Measurements from ENCODE around the gene RPS6KA3. TPM values are rescaled to one million over a fixed set of nuclear protein-coding genes. Genes with fewer than 3 reads are reported as not detected.

RPS6KA3 gene
- total and polyA plus RNA-seq, 9 of the 15 experiments (the other 6 are each of a cell fraction or from before 2014, with no cell fraction given): 10.9 to 61.9 (median 37.4) TPM

DNA sequence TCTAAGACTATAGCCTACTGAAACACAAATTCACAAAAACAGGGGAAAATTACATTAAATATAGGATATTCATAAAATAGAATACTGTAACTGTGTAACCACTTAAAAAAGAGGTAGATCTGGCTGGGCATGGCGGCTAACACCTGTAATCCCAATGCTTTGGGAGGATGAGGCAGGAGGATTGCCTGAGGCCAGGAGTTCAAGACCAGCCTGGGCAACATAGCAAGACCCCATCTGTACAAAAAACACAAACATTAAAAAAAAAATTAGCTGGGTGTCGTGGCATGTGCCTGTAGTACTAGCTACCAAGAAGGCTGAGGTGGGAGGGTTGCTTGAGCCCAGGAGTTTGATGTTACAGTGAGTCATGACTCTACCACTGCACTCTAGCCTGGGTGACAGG is 33.4 kb downstream of the RPS6KA3 start:
- Histone ChIP-seq H3K27ac (ENCODE audit: extremely low read depth, low read depth, low read length) (no peak overlapping the region), H3K4me3 (no peak overlapping the region), H2AFZ (ENCODE audit: low read depth, low read length) (no peak overlapping the region), H3K36me3 (ENCODE audit: control insufficient read depth, insufficient read depth, low read length) (peaks cover 26% of the 10 kb centered on the region; the same call in 2 of the 3 replicates), H3K9me3 (replicated peaks; ENCODE audit: control insufficient read depth, insufficient read depth, low read depth, low read length) (no peaks in the 10 kb centered on the region), H4K20me1 (replicated peaks; ENCODE audit: control insufficient read depth, insufficient read depth, low read length) (no peaks in the 10 kb centered on the region), H3K9me1 (ENCODE audit: control insufficient read depth, insufficient read depth, low read length) (no peaks in the 10 kb centered on the region), H3K79me2 (ENCODE audit: control insufficient read depth, insufficient read depth, low read length) (peaks cover 14% of the 10 kb centered on the region; the same call in 1 of the 3 replicates), H3K27me3 (ENCODE audit: control insufficient read depth in 2 of 2, insufficient read depth in 2 of 2, low read length in 2 of 2) (no peaks in the 10 kb centered on the region), H3K4me1 (replicated peaks in 1 of 2; ENCODE audit: control insufficient read depth in 2 of 2, insufficient read depth in 2 of 2, low read length in 2 of 2) (no peaks in the 10 kb centered on the region), H3K9ac (ENCODE audit: insufficient read depth in 1 of 2, low read depth in 2 of 2, low read length in 2 of 2) (no peak overlapping the region), H3K4me2 (ENCODE audit: insufficient read depth, low read length) (no peak overlapping the region)
- ChIA-PET CTCF (ENCODE audit: low intra/inter-chr PET ratio) (no interaction called here), POLR2A (no interaction called here)
- intact Hi-C loops (cut with micrococcal nuclease) (no loop called here), in situ Hi-C loops (cut with MboI) (no loop called here)
- DNase-seq (ENCODE audit: extremely low read depth in 1 of 4, low spot score in 3 of 4) (no peak), ATAC-seq (no peak), FAIRE-seq (no peak)
- WGBS (ENCODE audit: insufficient coverage, low coverage, missing lambda C conversion rate): 94% methylated on average over 2 of the region's 2 CpGs
- BruUV-seq (replicated peaks): no TSS peak
- TF ChIP-seq SAFB2 (IDR thresholded peaks at IDR 0.05; ENCODE audit: borderline replicate concordance, low read depth, low read length, severe bottlenecking): no peak
- peak; percentile 67 for TF ChIP-seq ZNF121 (CRISPR knock-in tag; conservative IDR thresholded peaks at IDR 0.05)
- no peak for TF ChIP-seq STAT5B (CRISPR knock-in tag; IDR thresholded peaks at IDR 0.05)
- TF ChIP-seq, protein P1, sequence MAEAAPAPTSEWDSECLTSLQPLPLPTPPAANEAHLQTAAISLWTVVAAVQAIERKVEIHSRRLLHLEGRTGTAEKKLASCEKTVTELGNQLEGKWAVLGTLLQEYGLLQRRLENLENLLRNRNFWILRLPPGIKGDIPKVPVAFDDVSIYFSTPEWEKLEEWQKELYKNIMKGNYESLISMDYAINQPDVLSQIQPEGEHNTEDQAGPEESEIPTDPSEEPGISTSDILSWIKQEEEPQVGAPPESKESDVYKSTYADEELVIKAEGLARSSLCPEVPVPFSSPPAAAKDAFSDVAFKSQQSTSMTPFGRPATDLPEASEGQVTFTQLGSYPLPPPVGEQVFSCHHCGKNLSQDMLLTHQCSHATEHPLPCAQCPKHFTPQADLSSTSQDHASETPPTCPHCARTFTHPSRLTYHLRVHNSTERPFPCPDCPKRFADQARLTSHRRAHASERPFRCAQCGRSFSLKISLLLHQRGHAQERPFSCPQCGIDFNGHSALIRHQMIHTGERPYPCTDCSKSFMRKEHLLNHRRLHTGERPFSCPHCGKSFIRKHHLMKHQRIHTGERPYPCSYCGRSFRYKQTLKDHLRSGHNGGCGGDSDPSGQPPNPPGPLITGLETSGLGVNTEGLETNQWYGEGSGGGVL (CRISPR knock-in tag; IDR thresholded peaks at IDR 0.05): no peak

DNA sequence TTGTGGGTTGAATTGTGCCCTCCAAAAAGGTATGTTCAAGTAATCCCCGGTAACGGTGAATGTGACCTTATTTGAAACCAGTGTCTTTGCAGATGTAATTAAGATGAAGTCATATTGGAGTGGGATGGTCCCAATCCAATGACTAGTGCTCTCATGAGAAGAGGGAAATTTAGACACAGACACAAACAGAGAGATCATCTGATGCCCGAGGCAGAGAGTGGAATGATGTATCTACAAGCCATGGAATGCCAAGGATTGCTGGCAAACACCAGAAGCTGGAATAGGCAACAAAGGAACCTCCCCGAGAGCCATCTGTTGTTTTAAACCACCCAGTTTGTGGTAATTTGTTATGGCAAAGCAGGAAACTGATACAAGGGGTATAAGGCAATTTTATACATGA is 35.1 kb downstream of the RPS6KA3 start:
- Histone ChIP-seq H3K9me1 (ENCODE audit: control insufficient read depth, insufficient read depth, low read length) (no peaks in the 10 kb centered on the region), H3K4me3 (no peak overlapping the region), H3K4me2 (ENCODE audit: insufficient read depth, low read length) (no peak overlapping the region), H3K9ac (ENCODE audit: insufficient read depth in 1 of 2, low read depth in 2 of 2, low read length in 2 of 2) (no peak overlapping the region), H3K4me1 (replicated peaks in 1 of 2; ENCODE audit: control insufficient read depth in 2 of 2, insufficient read depth in 2 of 2, low read length in 2 of 2) (no peaks in the 10 kb centered on the region), H3K9me3 (replicated peaks; ENCODE audit: control insufficient read depth, insufficient read depth, low read depth, low read length) (no peaks in the 10 kb centered on the region), H2AFZ (ENCODE audit: low read depth, low read length) (no peak overlapping the region), H3K27me3 (ENCODE audit: control insufficient read depth in 2 of 2, insufficient read depth in 2 of 2, low read length in 2 of 2) (no peaks in the 10 kb centered on the region), H3K79me2 (ENCODE audit: control insufficient read depth, insufficient read depth, low read length) (peaks cover 14% of the 10 kb centered on the region; the same call in 1 of the 3 replicates), H3K27ac (ENCODE audit: extremely low read depth, low read depth, low read length) (no peak overlapping the region), H4K20me1 (replicated peaks; ENCODE audit: control insufficient read depth, insufficient read depth, low read length) (no peaks in the 10 kb centered on the region), H3K36me3 (ENCODE audit: control insufficient read depth, insufficient read depth, low read length) (peaks cover 26% of the 10 kb centered on the region; the same call in 2 of the 3 replicates)
- WGBS (ENCODE audit: insufficient coverage, low coverage, missing lambda C conversion rate): 89% methylated on average over 4 of the region's 4 CpGs
- in situ Hi-C loops (cut with MboI) (no loop called here), intact Hi-C loops (cut with micrococcal nuclease) (no loop called here)
- ATAC-seq (no peak), FAIRE-seq (no peak), DNase-seq (ENCODE audit: extremely low read depth in 1 of 4, low spot score in 3 of 4) (no peak)
- ChIA-PET CTCF (ENCODE audit: low intra/inter-chr PET ratio) (no interaction called here), POLR2A (no interaction called here)
- BruUV-seq (replicated peaks): no TSS peak
- TF ChIP-seq, protein P2, sequence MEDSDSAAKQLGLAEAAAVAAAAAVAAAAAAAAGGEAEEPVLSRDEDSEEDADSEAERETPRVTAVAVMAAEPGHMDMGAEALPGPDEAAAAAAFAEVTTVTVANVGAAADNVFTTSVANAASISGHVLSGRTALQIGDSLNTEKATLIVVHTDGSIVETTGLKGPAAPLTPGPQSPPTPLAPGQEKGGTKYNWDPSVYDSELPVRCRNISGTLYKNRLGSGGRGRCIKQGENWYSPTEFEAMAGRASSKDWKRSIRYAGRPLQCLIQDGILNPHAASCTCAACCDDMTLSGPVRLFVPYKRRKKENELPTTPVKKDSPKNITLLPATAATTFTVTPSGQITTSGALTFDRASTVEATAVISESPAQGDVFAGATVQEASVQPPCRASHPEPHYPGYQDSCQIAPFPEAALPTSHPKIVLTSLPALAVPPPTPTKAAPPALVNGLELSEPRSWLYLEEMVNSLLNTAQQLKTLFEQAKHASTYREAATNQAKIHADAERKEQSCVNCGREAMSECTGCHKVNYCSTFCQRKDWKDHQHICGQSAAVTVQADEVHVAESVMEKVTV (CRISPR knock-in tag; IDR thresholded peaks at IDR 0.05): no peak
- TF ChIP-seq ZZZ3 (IDR thresholded peaks at IDR 0.05) (no peak), MIER1 (IDR thresholded peaks at IDR 0.05; ENCODE audit: low read depth) (no peak), BHLHE40 (IDR thresholded peaks at IDR 0.05; ENCODE audit: low read length) (no peak)
- TF ChIP-seq, protein P3, sequence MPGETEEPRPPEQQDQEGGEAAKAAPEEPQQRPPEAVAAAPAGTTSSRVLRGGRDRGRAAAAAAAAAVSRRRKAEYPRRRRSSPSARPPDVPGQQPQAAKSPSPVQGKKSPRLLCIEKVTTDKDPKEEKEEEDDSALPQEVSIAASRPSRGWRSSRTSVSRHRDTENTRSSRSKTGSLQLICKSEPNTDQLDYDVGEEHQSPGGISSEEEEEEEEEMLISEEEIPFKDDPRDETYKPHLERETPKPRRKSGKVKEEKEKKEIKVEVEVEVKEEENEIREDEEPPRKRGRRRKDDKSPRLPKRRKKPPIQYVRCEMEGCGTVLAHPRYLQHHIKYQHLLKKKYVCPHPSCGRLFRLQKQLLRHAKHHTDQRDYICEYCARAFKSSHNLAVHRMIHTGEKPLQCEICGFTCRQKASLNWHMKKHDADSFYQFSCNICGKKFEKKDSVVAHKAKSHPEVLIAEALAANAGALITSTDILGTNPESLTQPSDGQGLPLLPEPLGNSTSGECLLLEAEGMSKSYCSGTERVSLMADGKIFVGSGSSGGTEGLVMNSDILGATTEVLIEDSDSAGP (CRISPR knock-in tag; IDR thresholded peaks at IDR 0.05): no peak
- TF ChIP-seq, protein P4, sequence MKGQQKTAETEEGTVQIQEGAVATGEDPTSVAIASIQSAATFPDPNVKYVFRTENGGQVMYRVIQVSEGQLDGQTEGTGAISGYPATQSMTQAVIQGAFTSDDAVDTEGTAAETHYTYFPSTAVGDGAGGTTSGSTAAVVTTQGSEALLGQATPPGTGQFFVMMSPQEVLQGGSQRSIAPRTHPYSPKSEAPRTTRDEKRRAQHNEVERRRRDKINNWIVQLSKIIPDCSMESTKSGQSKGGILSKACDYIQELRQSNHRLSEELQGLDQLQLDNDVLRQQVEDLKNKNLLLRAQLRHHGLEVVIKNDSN (CRISPR knock-in tag; IDR thresholded peaks at IDR 0.05): no peak
